ENCODE measurements around the gene OR5T2.
"Not testable (repeated sequence)": the region's sequence is repeated elsewhere in the genome, so short reads cannot be mapped to it uniquely, and the experiment has no call there.

OR5T2 gene

DNA sequence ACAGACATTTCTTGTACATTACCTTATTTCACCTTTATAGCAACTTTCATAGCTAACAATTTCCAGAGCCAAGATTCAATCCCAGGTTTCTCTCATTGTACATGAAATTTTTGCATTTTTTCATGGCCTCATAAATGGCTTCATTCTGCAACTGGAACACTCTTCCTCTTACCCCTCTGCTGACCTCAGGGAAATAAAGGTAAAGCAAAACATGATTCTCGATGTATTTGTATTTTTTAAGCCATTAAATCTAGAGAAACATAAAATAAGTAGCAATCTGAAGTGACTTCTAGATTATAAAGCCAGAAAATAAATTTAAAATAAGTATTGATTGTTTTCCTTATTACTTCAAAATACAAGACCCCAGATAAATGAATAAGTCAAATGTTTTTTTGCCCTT lies at the start of gene OR5T2:
OR5T2 (minus strand) TSS at position 101 of the 400 bp plus-strand sequence. CDS start 1,193 bp downstream, outside the sequence.
- FAIRE-seq, result no peak

DNA sequence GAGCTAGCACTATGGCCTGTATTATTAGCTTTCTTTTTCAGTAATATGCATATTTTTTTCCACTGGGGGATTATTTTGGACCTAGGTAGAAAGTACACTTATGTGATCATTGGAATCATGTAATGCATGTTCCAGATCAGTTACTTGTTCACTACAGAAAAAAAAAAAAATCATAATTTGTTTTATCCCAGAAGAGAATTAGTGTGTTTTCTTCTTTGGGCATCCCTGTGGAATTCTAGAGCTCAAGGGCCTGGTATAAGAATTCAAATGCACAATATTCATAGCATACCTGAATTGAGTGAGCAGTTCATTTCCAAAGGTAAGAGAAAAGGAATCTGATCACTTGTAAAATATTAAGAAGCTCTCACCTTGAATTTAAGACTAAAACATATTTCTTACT lies 39.8 kb upstream of the OR5T2 start, which contains the start of gene OR5T1:
OR5T1 (plus strand) TSS at position 301 of the 400 bp plus-strand sequence. CDS start 1,485 bp downstream, outside the sequence.
- FAIRE-seq, result no peak

DNA sequence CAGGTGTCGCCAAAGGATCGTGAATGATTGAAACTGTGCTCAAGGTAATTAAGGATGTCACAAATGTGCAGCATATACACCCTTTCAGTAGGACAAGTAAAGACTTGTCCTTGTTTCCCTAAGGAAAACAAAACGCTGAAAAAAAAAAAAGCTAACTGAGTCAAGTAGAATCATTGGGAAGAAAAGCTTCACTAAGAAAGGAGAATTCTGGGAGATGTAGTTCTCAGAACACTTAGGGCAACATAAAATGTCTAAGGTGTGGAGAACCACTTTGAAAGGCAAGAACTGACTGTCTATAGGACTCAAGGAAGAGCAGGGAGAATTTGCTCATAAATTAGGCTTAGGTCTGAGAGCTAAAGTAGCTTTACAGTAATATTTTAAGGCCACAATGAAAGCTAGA lies 37.0 kb upstream of the OR5T2 start:
- FAIRE-seq, result no peak

DNA sequence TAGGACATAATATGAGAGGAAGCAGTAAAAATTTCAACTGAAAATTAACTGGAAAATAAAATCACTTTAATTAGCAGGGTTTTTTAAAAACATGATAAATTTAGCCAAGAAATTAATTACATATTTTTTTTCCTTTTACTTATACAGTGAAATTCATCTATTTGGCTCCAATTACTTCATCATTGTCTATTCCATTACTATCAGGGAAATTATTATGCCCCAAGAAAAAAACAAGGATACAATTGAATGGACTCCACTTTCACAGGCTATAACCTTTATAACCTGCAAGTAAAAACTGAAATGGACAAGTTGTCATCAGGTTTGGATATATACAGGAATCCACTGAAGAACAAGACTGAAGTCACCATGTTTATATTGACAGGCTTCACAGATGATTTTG lies 17.9 kb upstream of the OR5T2 start, which contains the start of gene OR5T3:
OR5T3 (plus strand) TSS at position 301 of the 400 bp plus-strand sequence; CDS start at position 301, 0 bp downstream.
- FAIRE-seq, result no peak

DNA sequence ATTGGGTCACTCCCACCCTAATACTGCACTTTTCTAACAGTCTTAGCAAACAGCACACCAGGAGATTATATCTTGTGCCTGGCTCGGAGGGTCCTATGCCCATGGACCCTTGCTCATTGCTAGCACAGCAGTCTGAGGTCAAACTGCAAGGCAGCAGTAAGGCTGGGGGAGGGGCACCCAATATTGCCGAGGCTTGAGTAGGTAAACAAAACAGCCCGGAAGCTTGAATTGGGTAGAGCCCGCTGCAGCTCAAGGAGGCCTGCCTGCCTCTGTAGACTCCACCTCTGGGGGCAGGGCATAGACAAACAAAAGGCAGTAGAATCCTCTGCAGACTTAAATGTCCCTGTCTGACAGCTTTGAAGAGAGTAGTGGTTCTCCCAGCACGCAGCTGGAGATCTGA lies 14.3 kb downstream of the OR5T2 start:
- FAIRE-seq, result not testable (repeated sequence)

DNA sequence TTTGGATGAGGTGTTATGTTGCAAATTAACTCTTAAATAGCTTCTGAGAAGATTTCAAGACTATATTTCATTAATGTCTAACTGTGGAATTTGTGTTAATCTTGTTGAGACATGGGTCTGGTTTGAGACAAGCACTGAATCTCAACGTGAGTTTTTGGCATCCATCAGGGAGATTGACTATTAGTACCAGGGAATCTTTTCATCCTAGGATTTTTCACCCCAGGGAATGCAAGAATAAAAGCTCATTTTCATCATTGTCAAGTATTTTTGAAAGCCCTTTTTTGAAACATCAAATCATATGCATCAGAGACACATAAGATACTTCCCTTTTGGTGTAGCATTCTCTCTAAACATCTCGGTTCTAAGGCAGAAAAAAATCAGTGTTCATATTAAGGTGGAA lies 19.5 kb downstream of the OR5T2 start:
- no peak for FAIRE-seq

DNA sequence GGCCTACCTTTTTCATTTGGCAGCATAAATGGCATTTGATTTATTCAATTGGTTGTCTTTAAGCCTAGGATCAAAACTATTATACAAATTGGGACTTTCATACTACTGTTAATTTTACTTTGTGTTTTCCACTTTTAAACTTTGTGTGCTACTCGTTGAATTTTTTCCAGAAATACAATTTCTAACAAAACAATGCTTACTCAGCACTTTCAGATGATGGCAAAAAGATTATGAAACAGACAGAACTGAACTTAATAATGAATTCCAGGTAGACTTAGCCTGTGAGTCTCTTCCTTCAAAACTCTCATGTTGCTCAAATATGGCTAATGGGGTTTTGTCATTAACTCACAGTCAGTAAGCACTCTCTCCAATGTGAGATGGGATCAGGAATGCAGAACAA lies 26.3 kb downstream of the OR5T2 start:
- FAIRE-seq, result no peak

DNA sequence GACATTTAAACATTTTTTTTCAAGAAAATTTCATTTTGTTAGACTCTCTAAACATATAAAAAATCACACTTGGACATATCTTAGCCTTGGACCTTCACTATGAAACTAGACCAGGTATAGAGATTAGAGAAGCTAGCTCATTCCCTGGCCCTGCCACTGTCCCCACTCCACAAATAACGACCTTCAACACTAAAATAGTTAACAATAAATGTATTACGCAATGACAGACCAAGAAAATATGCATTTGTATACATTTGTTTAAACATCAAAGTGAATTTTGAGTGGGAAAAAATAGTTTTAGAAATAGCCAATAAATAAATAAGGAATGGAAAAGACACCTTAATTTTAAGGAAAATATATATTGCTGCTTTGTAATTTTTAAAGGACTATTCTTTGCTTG lies 36.7 kb downstream of the OR5T2 start:
- FAIRE-seq, result no peak

DNA sequence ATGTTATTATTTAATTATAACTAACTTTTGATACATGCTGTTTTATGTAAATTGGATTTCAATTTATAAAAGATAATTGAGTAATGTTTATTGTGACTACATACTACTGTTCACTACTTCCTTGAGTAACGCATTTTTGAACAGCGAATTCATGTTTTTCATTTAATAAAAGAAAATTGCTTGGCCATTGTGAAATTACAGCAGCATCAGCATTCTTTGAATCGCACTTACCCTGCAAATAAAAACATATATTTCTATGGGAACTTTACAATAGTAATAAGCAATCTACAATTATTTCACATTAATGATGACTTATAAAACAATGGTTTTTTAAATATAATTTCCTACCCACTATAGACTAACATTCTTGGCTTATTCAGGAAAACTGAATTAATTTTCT lies 37.4 kb downstream of the OR5T2 start:
- no peak for FAIRE-seq

DNA sequence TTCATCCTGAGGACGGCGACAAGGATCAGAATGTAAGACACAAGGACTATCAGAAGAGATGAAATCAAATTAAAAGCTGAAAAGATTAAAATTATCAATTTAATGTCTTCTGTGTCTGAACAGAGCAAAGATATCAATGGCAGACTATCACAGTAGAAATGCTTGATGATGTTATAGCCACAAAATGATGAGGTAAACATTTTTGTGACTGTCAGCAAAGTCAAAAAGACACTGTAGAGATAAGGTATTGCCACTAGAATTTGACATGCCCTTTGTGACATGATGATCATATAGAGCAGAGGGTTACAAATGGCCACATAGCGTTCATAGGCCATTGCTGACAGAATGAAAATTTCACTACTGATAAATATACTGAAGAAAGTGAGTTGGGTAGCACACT lies 45.5 kb downstream of the OR5T2 start:
- FAIRE-seq, result no peak

DNA sequence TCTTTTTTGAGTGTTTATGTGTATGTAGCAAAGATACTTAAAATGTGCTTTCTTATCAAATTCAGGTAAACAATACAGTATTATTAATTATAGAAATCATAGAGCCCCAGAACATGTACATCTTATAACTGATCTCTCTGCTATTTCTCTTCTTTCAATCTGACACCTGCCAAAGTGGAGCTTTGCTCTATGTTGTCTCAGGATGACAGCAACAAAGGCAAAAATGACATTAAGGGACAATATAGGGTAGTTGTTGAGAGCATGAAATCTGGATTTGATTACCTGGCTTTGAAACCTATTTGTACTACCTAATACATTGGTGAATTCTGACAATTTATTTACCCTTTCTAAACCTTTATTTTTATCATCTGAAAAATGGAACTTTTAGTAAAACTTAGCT lies 50.6 kb downstream of the OR5T2 start:
- FAIRE-seq, result no peak

All from islet of Langerhans (tissue), 1 donor.